Ovary (tissue), 9 donors: Measurements from ENCODE around the gene MYADML2. TPM values are rescaled to one million over a fixed set of nuclear protein-coding genes. Genes with fewer than 3 reads are reported as not detected.

Experiments
- DNase-seq, 5 donors: peaks; one replicate each; pipeline ENCODE4 v3.0.0-alpha.2; 2019 to 2020
- H3K27ac ChIP-seq, 2 donors: fragments of 200-600 bp; one replicate each; pipeline versions ENCODE4 v1.5.1 to v1.8.0; 2019 to 2022
- H3K27me3 ChIP-seq: fragments of 200-600 bp; one replicate; pipeline ENCODE4 v1.8.0; 2022
- H3K36me3 ChIP-seq: fragments of 200-600 bp; sonication (generic); one replicate; pipeline ENCODE4 v1.5.1; 2019
- H3K4me1 ChIP-seq: one replicate; pipeline ENCODE4 v1.8.1; 2013; ENCODE audit warnings: mild to moderate bottlenecking, moderate library complexity; ENCODE audit not compliant: insufficient read depth
- H3K4me3 ChIP-seq: fragments of 200-600 bp; sonication (generic); one replicate; pipeline ENCODE4 v1.5.1; 2017
- H3K9me3 ChIP-seq, 2 donors: fragments of 200-600 bp in 1 of 2; sonication (generic) in 1 of 2; one replicate each; pipeline versions ENCODE4 v1.5.1 to v1.8.1; 2013 to 2019; ENCODE audit warnings: mild to moderate bottlenecking in 1 of 2, moderate library complexity in 1 of 2
- EP300 ChIP-seq: sonication (generic); formaldehyde crosslinking; IDR thresholded peaks from one replicate; pipeline ENCODE4 v1.6.1; 2017; ENCODE audit warnings: antibody characterized with exemption
- POLR2A ChIP-seq: fragments of 450-650 bp; IDR thresholded peaks from one replicate; pipeline ENCODE4 v1.6.1; 2017; ENCODE audit warnings: antibody characterized with exemption, mild to moderate bottlenecking, moderate library complexity
- WGBS, 3 donors: extraction: QIAGEN DNeasy Blood & Tissue Kit in 1 of 3; methylation state at CpG; one replicate each; pipeline versions ENCODE4 v1.1.5 to v1.1.7; 2013 to 2017; 5-methylcytosine and 5-hydroxymethylcytosine counted together
- intact Hi-C, 4 donors: fragments of 100-400 bp; cut with DNase I; formaldehyde crosslinking; loops; one replicate each; pipeline versions ENCODE4 v1.11.0 to v1.15.1; 2022 to 2023
- polyA plus RNA-seq, 2 donors: library from polyadenylated mRNA; stranded (reverse); fragments of 200-250 nt in 1 of 2; fragments of 350-450 nt in 1 of 2; fragmentation: Illumina TruSeq in 1 of 2; extraction: RNeasy Lipid Tissue Mini Kit (QIAGEN cat#74804) in 1 of 2; gene quantifications; one replicate each; pipeline ENCODE4 v1.2.3, GENCODE V29; 2013 to 2014
- total RNA-seq, 7 donors: library from RNA; depleted of rRNA in 2 of 7; stranded (reverse); fragments of >200 nt in 2 of 7; fragmentation: NEBNext Ultra II Directional in 3 of 7; extraction: Animal tissue kit (Norgen Biotek cat#: 25700) in 3 of 7; gene quantifications; one replicate each; pipeline versions ENCODE4 v1.1.0 to v1.2.4, GENCODE V29; 2016 to 2023
- TF ChIP-seq, protein P1 (sequence below), 3 donors: fragments of 450-650 bp in 2 of 3; fragments of 200-600 bp in 1 of 3; IDR thresholded peaks; one replicate each; pipeline versions ENCODE4 v1.5.1 to v1.8.0; 2016 to 2022; ENCODE audit warnings: antibody characterized with exemption in 3 of 3, mild to moderate bottlenecking in 1 of 3
- donor health status: DM: no; HTN: no; CAD: no; lungs with moderate emphysema.
- donor health status: DM: no; HTN: no; CAD: no.
- donor health status: Bipolar disorder and iron deficiency.
- donor health status: DM: yes; HTN: yes; CAD: no.
- donor health status: DM: no; HTN: no; CAD: no.
- donor health status: DM: yes; HTN: yes; CAD: no.

Gene MYADML2
- total and polyA plus RNA-seq, 9 donors: not detected

DNA sequence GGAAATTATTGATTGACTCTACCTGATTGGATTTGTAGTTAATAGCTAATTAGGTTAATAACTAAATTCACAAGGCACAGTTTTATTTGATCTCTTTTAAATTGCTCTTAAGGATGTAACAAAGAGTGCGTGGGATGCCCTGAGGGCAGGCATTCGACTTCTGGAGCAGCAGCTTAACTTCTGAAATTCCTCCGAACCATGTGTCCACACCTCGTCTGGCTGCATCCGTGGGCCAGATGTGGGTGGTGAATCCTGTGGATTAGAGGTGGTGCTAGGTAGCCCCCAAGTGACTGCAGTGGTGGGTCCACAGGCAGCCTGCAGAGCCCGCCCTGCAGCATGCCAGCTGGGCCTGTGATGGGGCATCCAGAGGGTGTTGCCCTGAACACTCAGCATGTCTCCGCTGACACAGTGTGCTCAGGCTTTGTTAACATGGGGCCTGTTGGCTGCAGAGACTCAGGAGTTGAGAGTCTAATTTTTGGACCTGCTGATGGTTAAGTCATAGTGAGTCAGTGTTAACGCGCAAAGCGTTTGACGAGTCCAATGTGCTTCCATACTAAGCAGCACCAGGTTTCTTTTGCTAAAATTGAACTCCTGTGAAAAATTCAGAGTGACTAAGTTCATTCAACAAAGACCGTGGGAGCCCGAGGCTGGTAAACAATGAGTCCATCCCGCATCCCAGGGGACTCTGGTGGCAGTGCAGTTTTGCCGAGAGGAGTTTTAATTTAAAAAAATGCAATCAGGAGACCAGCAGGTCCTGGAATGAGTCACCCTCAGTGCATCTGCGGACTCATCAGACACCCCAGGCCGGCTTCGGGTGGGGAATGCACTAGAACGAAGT lies 48.8 kb downstream of the MYADML2 start:
- Histone ChIP-seq H3K9me3 (no peaks in the 10 kb centered on the region), H3K36me3 (no peaks in the 10 kb centered on the region), H3K4me1 (peaks cover 2% of the 10 kb centered on the region), H3K27ac (no peak overlapping the region), H3K27me3 (no peaks in the 10 kb centered on the region), H3K4me3 (no peak overlapping the region)
- no peak for DNase-seq
- no peak for TF ChIP-seq POLR2A
- TF ChIP-seq, protein P1, sequence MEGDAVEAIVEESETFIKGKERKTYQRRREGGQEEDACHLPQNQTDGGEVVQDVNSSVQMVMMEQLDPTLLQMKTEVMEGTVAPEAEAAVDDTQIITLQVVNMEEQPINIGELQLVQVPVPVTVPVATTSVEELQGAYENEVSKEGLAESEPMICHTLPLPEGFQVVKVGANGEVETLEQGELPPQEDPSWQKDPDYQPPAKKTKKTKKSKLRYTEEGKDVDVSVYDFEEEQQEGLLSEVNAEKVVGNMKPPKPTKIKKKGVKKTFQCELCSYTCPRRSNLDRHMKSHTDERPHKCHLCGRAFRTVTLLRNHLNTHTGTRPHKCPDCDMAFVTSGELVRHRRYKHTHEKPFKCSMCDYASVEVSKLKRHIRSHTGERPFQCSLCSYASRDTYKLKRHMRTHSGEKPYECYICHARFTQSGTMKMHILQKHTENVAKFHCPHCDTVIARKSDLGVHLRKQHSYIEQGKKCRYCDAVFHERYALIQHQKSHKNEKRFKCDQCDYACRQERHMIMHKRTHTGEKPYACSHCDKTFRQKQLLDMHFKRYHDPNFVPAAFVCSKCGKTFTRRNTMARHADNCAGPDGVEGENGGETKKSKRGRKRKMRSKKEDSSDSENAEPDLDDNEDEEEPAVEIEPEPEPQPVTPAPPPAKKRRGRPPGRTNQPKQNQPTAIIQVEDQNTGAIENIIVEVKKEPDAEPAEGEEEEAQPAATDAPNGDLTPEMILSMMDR (IDR thresholded peaks at IDR 0.05): no peak
- TF ChIP-seq EP300: no peak
- intact Hi-C loops: no loop called here
- WGBS, 3 donors: 83 to 86% (median 85%) methylated on average over 19 of the region's 19 CpGs

- H3K27ac ChIP-seq: no peak overlapping the region
- H3K4me3 ChIP-seq: no peak overlapping the region
- no peaks in the 10 kb centered on the region for H3K9me3 ChIP-seq
- no peaks in the 10 kb centered on the region for H3K27me3 ChIP-seq
- TF ChIP-seq POLR2A (no peak), EP300 (no peak)
- TF ChIP-seq, protein P1 (IDR thresholded peaks at IDR 0.05): no peak
- WGBS, 3 donors: 76 to 83% (median 81%) methylated on average over 11 of the region's 11 CpGs
- no peaks in the 10 kb centered on the region for H3K36me3 ChIP-seq
- H3K4me1 ChIP-seq: peaks cover 10% of the 10 kb centered on the region
- no peak for DNase-seq
- intact Hi-C loops: no loop called here
Measured at GRCh38 chr17:81895400-81895799, 51.6 kb downstream of the MYADML2 start.

DNA sequence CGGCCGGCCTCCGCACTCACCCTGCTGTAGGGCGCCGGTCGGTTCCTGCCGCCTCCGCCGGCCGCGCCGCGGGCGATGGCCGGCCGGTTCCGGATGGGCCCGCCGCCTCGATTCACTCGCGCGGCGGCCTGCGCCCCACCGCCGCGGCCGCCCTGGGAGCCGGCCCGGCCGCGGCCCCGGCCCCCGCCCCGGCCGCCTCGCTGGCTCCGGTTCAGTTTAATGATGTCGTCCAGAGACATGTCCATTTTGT lies 55.8 kb downstream of the MYADML2 start:
- intact Hi-C loops: no loop called here
- peak overlapping the region; percentile 33 to 76 for H3K27ac ChIP-seq
- H3K4me3 ChIP-seq: peak overlapping the region; percentile 99
- H3K4me1 ChIP-seq: peaks cover 11% of the 10 kb centered on the region
- no peaks in the 10 kb centered on the region for H3K36me3 ChIP-seq
- no peak for TF ChIP-seq EP300
- no peak for TF ChIP-seq POLR2A
- TF ChIP-seq, protein P1 (IDR thresholded peaks at IDR 0.05): no peak
- 0 to 2% (median 1%) methylated on average over 1 to 40 of the region's 40 CpGs for WGBS, 3 donors
- no peaks in the 10 kb centered on the region for H3K27me3 ChIP-seq
- no peak for DNase-seq
- H3K9me3 ChIP-seq: no peaks in the 10 kb centered on the region

DNA sequence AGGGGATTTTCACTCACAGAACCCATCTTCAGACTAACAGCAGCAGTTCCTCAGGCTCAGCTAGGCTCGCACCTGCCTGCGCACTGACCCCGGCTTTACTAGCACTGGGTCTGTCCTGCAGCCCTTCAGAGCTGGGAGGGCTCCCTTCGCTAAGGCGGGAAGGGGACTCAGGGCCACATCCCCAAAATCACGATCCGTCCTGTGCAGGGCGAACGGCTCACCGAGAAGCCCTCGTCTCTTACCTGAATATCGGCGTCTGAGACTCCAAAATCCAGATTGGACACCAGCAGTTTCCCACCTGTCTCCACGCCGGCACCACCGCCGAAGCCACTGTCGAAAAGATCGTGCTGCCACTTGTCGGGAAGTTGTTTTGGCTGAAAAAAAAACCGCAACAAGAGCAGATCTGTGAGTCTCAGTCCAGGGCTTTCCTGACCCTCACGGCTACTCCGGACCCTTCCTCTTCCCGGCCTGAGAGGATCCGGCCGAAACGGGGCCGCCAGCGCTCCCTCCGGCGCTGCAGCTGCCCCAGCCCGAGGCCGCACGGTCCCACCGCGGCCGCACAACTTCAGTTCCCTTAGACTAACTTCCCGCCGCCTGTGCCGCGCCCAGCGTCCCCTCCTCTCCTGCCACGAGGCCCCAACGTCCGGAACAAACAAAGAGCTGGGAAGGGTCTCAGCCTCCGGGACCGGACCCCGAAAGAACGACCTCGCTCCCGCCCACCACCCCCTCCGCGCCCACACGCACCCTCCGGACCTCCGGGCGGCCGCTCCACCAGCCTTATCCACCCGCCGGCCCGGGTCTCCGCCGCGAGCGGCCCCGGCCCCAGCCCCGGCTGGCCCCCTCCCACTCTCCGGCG lies 56.4 kb downstream of the MYADML2 start:
- peaks cover 11% of the 10 kb centered on the region for H3K4me1 ChIP-seq
- peak overlapping the region; percentile 33 to 76 for H3K27ac ChIP-seq
- DNase-seq: peak in 1 of 5 donors; percentile 47
- no peaks in the 10 kb centered on the region for H3K36me3 ChIP-seq
- H3K27me3 ChIP-seq: no peaks in the 10 kb centered on the region
- intact Hi-C loops: no loop called here
- no peaks in the 10 kb centered on the region for H3K9me3 ChIP-seq
- 5 to 8% (median 8%) methylated on average over 45 to 69 of the region's 69 CpGs for WGBS, 3 donors
- no peak for TF ChIP-seq POLR2A
- TF ChIP-seq, protein P1 (IDR thresholded peaks at IDR 0.05): no peak
- no peak for TF ChIP-seq EP300
- H3K4me3 ChIP-seq: peak overlapping the region; percentile 99

Other genes starting within 250 kb of the MYADML2 start
- 10 to 100 TPM; 23.5 to 47.2 (median 39.5) TPM for gene MRPL12, start 243.9 kb downstream of the MYADML2 start, total RNA-seq
- gene MRPL12, start 243.9 kb downstream of the MYADML2 start, polyA plus RNA-seq: 10 to 100 TPM; 12.9 to 36.8 TPM
- 1 to 10 TPM; 2.4 to 9.8 (median 7.9) TPM for gene SLC25A10, start 234.9 kb downstream of the MYADML2 start, total RNA-seq
- gene SLC25A10, start 234.9 kb downstream of the MYADML2 start, polyA plus RNA-seq: 1 to 10 TPM in 1 of 2 donors, under 1 TPM in 1; 0.12 to 8.7 TPM
- gene GCGR, start 143.1 kb downstream of the MYADML2 start, total RNA-seq: not detected
- gene GCGR, start 143.1 kb downstream of the MYADML2 start, polyA plus RNA-seq: not detected
- 100 to 1,000 TPM in 3 of 7 donors, 10 to 100 TPM in 4; 81.1 to 135 (median 97.0) TPM for gene MCRIP1, start 113.9 kb downstream of the MYADML2 start, total RNA-seq
- 100 to 1,000 TPM in 1 of 2 donors, under 1 TPM in 1; 0.30 to 129 TPM for gene MCRIP1, start 113.9 kb downstream of the MYADML2 start, polyA plus RNA-seq
- gene PPP1R27, start 112.2 kb downstream of the MYADML2 start, total RNA-seq: not detected
- gene PPP1R27, start 112.2 kb downstream of the MYADML2 start, polyA plus RNA-seq: under 1 TPM in 1 of 2 donors, not detected in 1; 0.22 TPM
- gene P4HB, start 86.7 kb downstream of the MYADML2 start, total RNA-seq: 100 to 1,000 TPM; 230 to 435 (median 312) TPM
- gene P4HB, start 86.7 kb downstream of the MYADML2 start, polyA plus RNA-seq: 1,000 to 10,000 TPM in 1 of 2 donors, 100 to 1,000 TPM in 1; 222 to 2,080 TPM
- 100 to 1,000 TPM in 6 of 7 donors, 10 to 100 TPM in 1; 52.0 to 455 (median 318) TPM for gene ARHGDIA, start 75.9 kb downstream of the MYADML2 start, total RNA-seq
- 100 to 1,000 TPM in 1 of 2 donors, 10 to 100 TPM in 1; 65.8 to 158 TPM for gene ARHGDIA, start 75.9 kb downstream of the MYADML2 start, polyA plus RNA-seq
- 100 to 1,000 TPM in 1 of 7 donors, 10 to 100 TPM in 6; 27.2 to 160 (median 58.5) TPM for gene ALYREF, start 55.6 kb downstream of the MYADML2 start, total RNA-seq
- 10 to 100 TPM; 14.2 to 34.1 TPM for gene ALYREF, start 55.6 kb downstream of the MYADML2 start, polyA plus RNA-seq
- 100 to 1,000 TPM in 1 of 7 donors, 10 to 100 TPM in 6; 49.4 to 135 (median 81.0) TPM for gene ANAPC11, start 55.5 kb downstream of the MYADML2 start, total RNA-seq
- gene ANAPC11, start 55.5 kb downstream of the MYADML2 start, polyA plus RNA-seq: 100 to 1,000 TPM in 1 of 2 donors, 1 to 10 TPM in 1; 6.1 to 132 TPM
- gene NPB, start 45.0 kb downstream of the MYADML2 start, total RNA-seq: 1 to 10 TPM in 5 of 7 donors, under 1 TPM in 2; 0.67 to 3.1 (median 1.4) TPM
- 1 to 10 TPM in 1 of 2 donors, under 1 TPM in 1; 0.43 to 1.3 TPM for gene NPB, start 45.0 kb downstream of the MYADML2 start, polyA plus RNA-seq
- 10 to 100 TPM; 12.6 to 71.4 (median 25.7) TPM for gene PCYT2, start 35.8 kb downstream of the MYADML2 start, total RNA-seq
- gene PCYT2, start 35.8 kb downstream of the MYADML2 start, polyA plus RNA-seq: 10 to 100 TPM; 20.6 to 29.7 TPM
- 10 to 100 TPM; 12.6 to 17.7 (median 15.5) TPM for gene SIRT7, start 29.1 kb downstream of the MYADML2 start, total RNA-seq
- gene SIRT7, start 29.1 kb downstream of the MYADML2 start, polyA plus RNA-seq: 10 to 100 TPM in 1 of 2 donors, 1 to 10 TPM in 1; 3.4 to 15.2 TPM
- gene MAFG, start 19.5 kb downstream of the MYADML2 start, total RNA-seq: 10 to 100 TPM; 10.6 to 21.1 (median 16.3) TPM
- gene MAFG, start 19.5 kb downstream of the MYADML2 start, polyA plus RNA-seq: 10 to 100 TPM in 1 of 2 donors, 1 to 10 TPM in 1; 9.5 to 11.8 TPM
- gene PYCR1, start 9.9 kb downstream of the MYADML2 start, total RNA-seq: 100 to 1,000 TPM in 1 of 7 donors, 10 to 100 TPM in 2, 1 to 10 TPM in 4; 1.5 to 119 (median 9.4) TPM
- 1 to 10 TPM; 6.1 to 8.1 TPM for gene PYCR1, start 9.9 kb downstream of the MYADML2 start, polyA plus RNA-seq
- gene NOTUM, start 14.0 kb upstream of the MYADML2 start, total RNA-seq: under 1 TPM in 3 of 7 donors, not detected in 4; 0.20 to 0.36 (median 0.24) TPM
- gene NOTUM, start 14.0 kb upstream of the MYADML2 start, polyA plus RNA-seq: under 1 TPM in 1 of 2 donors, not detected in 1; 0.05 TPM
- gene ASPSCR1, start 30.4 kb upstream of the MYADML2 start, total RNA-seq: 10 to 100 TPM; 18.0 to 39.9 (median 25.8) TPM
- gene ASPSCR1, start 30.4 kb upstream of the MYADML2 start, polyA plus RNA-seq: 10 to 100 TPM in 1 of 2 donors, 1 to 10 TPM in 1; 1.6 to 24.3 TPM
- gene CENPX, start 75.6 kb upstream of the MYADML2 start, total RNA-seq: 10 to 100 TPM; 27.5 to 59.7 (median 35.3) TPM
- 10 to 100 TPM in 1 of 2 donors, 1 to 10 TPM in 1; 3.3 to 68.8 TPM for gene CENPX, start 75.6 kb upstream of the MYADML2 start, polyA plus RNA-seq
- gene LRRC45, start 76.1 kb upstream of the MYADML2 start, total RNA-seq: 10 to 100 TPM in 1 of 7 donors, 1 to 10 TPM in 6; 3.5 to 16.4 (median 7.1) TPM
- 1 to 10 TPM in 1 of 2 donors, under 1 TPM in 1; 0.67 to 8.0 TPM for gene LRRC45, start 76.1 kb upstream of the MYADML2 start, polyA plus RNA-seq
- 1 to 10 TPM; 1.2 to 7.8 (median 3.3) TPM for gene RAC3, start 84.4 kb upstream of the MYADML2 start, total RNA-seq
- 1 to 10 TPM in 1 of 2 donors, under 1 TPM in 1; 0.40 to 5.8 TPM for gene RAC3, start 84.4 kb upstream of the MYADML2 start, polyA plus RNA-seq
- 100 to 1,000 TPM in 6 of 7 donors, 10 to 100 TPM in 1; 87.6 to 217 (median 131) TPM for gene DCXR, start 90.5 kb upstream of the MYADML2 start, total RNA-seq
- gene DCXR, start 90.5 kb upstream of the MYADML2 start, polyA plus RNA-seq: 100 to 1,000 TPM in 1 of 2 donors, 10 to 100 TPM in 1; 16.7 to 144 TPM
- gene RFNG, start 104.6 kb upstream of the MYADML2 start, total RNA-seq: 10 to 100 TPM; 33.3 to 53.0 (median 44.7) TPM
- gene RFNG, start 104.6 kb upstream of the MYADML2 start, polyA plus RNA-seq: 10 to 100 TPM; 20.9 to 61.3 TPM
- 10 to 100 TPM; 48.8 to 96.2 (median 80.1) TPM for gene GPS1, start 104.7 kb upstream of the MYADML2 start, total RNA-seq
- 10 to 100 TPM; 12.4 to 77.8 TPM for gene GPS1, start 104.7 kb upstream of the MYADML2 start, polyA plus RNA-seq
- 10 to 100 TPM; 40.1 to 72.4 (median 67.7) TPM for gene DUS1L, start 118.6 kb upstream of the MYADML2 start, total RNA-seq
- gene DUS1L, start 118.6 kb upstream of the MYADML2 start, polyA plus RNA-seq: 10 to 100 TPM; 15.0 to 62.5 TPM
- gene FASN, start 151.0 kb upstream of the MYADML2 start, total RNA-seq: 100 to 1,000 TPM in 1 of 7 donors, 10 to 100 TPM in 5, 1 to 10 TPM in 1; 9.8 to 168 (median 53.8) TPM
- 10 to 100 TPM in 1 of 2 donors, 1 to 10 TPM in 1; 1.3 to 16.0 TPM for gene FASN, start 151.0 kb upstream of the MYADML2 start, polyA plus RNA-seq